Skin epidermis (tissue), 12 donors: Measurements from ENCODE around the gene MYCBP2.
"Not testable (repeated sequence)": the region's sequence is repeated elsewhere in the genome, so short reads cannot be mapped to it uniquely, and the experiment has no call there.

Experiments used
- H3K27ac ChIP-seq, 21 experiments: fragments of 200-600 bp; sonication (generic) in 11 of 21; one replicate each; pipeline ENCODE4 v1.5.0; 2020; ENCODE audit warnings: mild to moderate bottlenecking in 3 of 21, inconsistent platforms in 2 of 21, moderate library complexity in 2 of 21
- H3K4me3 ChIP-seq, 7 experiments: fragments of 200-600 bp; sonication (generic) in 2 of 7; one replicate each; pipeline ENCODE4 v1.5.0; 2020; ENCODE audit warnings: inconsistent platforms in 2 of 7, mild to moderate bottlenecking in 2 of 7, moderate library complexity in 1 of 7

The MYCBP2 gene

GRCh38 chr13:77014906-77015685, 311.8 kb downstream of the MYCBP2 start:
- H3K27ac ChIP-seq = no peak overlapping the region
- H3K4me3 ChIP-seq = no peak overlapping the region

GRCh38 chr13:77013853-77014542, 312.9 kb downstream of the MYCBP2 start:
- Histone ChIP-seq H3K4me3 (no peak overlapping the region), H3K27ac (no peak overlapping the region)

- H3K27ac ChIP-seq, H3K4me3 ChIP-seq: not testable (repeated sequence)
Observed at GRCh38 chr13:77009719-77010118, 317.2 kb downstream of the MYCBP2 start.

GRCh38 chr13:77009011-77009410, 317.9 kb downstream of the MYCBP2 start:
- no peak overlapping the region for H3K27ac ChIP-seq
- H3K4me3 ChIP-seq = no peak overlapping the region

GRCh38 chr13:77008337-77008736, 318.6 kb downstream of the MYCBP2 start:
- not testable (repeated sequence) for H3K27ac ChIP-seq, H3K4me3 ChIP-seq

- Histone ChIP-seq H3K27ac (peak overlapping the region in 1 of 21 experiments; percentile 1), H3K4me3 (no peak overlapping the region)
Observed at GRCh38 chr13:77002590-77003190, 324.2 kb downstream of the MYCBP2 start.

GRCh38 chr13:77001963-77002587, 324.8 kb downstream of the MYCBP2 start:
- H3K27ac ChIP-seq = peak overlapping the region in 1 of 21 experiments; percentile 1

GRCh38 chr13:77001540-77001939, 325.4 kb downstream of the MYCBP2 start:
- Histone ChIP-seq H3K4me3 (no peak overlapping the region), H3K27ac (no peak overlapping the region)

More at GRCh38 chr13:77001963-77002587, 324.8 kb downstream of the MYCBP2 start:
- H3K4me3 ChIP-seq = no peak overlapping the region

GRCh38 chr13:77000475-77000874, 326.4 kb downstream of the MYCBP2 start:
- Histone ChIP-seq H3K27ac (no peak overlapping the region), H3K4me3 (no peak overlapping the region)
